Activated CD4-positive, alpha-beta T cell treated with anti-CD3 and anti-CD28 coated beads, Interleukin-2, Interleukin-6, amounts not matched to agents 100 ng/mL and 50 ng/mL, durations not matched to agents 16 hours and 8 hours (primary cell): Measurements from ENCODE around the gene RABGAP1L.
"Not testable (repeated sequence)": the region's sequence is repeated elsewhere in the genome, so short reads cannot be mapped to it uniquely, and the experiment has no call there.

Experiments
- DNase-seq: peaks from one replicate; pipeline ENCODE4 v3.0.0-alpha.2; 2020

RABGAP1L gene

DNA sequence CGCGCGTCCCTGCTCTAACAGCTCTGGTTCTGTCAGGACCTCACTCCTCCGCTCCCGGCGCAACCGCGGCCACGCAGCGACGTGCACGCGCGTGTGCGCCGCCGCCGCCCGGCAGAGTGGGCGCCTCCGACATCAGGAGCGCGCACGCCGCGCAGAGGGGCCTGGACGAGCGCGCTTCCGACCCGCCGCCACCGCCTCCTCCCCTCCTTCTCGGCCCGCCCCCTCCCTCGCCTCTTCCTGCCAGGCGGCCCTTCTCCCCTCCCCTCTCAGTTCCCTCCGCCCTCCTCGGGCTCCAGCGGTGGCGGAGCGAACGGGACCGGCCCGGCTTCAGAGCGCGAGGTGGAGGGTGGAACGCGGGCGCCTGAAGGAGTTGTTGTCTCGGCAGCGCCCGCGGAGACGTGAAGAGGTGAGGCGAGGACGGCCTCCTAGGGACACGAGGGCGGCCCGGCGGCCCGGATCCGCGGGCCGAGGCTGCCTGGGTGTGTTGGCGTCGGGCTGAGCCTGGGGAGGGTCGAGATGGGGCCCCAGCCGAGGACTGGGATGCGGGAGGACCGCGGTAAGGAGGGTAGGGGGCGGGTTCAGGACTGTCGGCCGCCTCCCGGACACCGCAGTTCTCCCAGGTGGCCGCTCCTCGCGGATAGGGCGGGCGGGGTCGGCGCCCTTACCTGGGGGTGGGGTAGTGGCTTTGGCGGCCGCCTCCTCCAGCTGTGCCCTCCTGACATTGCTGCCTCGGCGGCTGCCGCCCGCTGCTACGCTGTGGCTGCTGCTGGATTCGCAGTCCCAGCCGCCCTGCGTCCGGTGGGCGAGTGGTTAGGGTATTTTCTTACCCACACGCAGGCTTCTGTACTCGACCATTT, at the start of gene RABGAP1L:
Gene RABGAP1L, plus strand, starts transcription at position 269 of the 857 bp plus-strand sequence.
- peak; percentile 95 for DNase-seq

GRCh38 chr1:174110053-174110452, 49.3 kb upstream of the RABGAP1L start:
- DNase-seq, result no peak

GRCh38 chr1:174112489-174113162, 46.7 kb upstream of the RABGAP1L start:
- DNase-seq, result no peak

DNA sequence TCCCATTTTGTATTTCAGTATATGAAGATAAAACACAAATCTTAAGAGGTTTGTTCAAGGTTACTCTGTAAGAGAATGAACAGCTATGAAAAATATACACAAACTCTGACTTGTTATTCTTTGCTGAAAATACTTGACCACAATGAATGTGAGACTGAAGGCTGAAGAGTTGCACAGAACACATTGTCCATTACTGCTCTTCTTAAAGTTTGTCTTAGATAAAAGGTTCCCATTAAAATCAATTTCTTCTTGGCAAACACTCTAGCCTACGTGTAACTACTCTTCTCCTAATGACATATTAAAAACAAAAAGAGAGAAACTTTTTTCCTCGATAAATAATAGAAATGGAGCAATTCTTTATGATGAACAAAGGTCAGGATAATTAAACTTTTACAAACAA, 45.2 kb upstream of the RABGAP1L start:
- no peak for DNase-seq

GRCh38 chr1:174114788-174115448, 44.4 kb upstream of the RABGAP1L start:
- peak; percentile 72 for DNase-seq

DNA sequence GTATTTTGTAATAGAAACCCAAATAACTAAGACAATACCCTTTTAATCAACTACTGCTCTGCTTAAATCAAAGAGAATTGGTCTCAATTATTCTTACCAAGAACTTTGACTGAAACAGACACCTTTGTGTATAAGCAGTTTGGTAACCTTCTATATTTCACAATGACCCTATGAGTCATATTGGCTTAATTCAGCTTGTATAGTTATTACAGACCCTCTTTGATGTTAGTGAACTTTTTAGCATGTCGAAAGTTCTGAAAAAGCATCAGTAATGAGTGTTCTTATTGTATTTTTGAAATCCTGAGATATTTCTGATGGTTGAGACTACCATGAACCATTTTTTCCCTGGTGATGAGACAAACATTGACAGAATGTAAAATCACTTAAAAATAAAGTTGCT, 43.3 kb upstream of the RABGAP1L start:
- DNase-seq, result peak; percentile 60

DNA sequence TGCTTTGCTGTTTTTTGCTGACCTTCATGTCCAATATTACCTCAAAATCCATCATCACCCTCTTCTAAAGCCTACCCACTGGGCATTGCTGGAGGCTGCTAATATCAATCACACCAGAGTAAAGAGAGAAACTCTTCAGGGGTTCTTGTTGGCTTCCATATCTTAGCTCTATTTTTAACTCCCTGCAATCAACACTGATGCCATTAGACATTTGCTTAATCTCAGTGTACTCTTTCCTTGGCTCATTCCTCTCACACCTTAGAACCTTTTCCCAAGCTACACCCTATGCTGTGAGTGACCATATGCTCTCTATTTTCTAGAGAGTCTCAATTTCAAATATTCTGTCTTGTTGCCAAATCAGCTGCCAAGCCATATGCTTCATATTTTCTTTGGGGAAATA, 40.6 kb upstream of the RABGAP1L start:
- no peak for DNase-seq

GRCh38 chr1:174122318-174122717, 37.0 kb upstream of the RABGAP1L start:
- DNase-seq, result not testable (repeated sequence)

DNA sequence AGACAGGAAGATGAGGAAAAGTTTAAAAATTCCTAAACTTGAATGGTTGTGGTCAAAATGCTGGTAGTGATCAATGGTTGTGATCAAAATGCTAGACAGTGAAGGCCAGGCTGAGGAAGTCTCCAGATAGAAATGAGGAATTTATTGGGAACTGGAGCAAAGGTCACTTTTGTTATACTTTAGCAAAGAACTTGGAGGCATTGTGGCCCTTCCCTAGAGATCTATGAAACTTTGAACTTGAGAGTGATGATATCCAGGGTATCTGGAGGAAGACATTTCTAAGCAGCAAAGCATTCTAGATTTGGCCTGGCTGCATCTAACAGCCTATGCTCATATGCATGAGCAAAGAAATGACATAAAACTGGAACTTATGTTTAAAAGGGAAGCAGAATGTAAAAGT, 35.5 kb upstream of the RABGAP1L start:
- no peak for DNase-seq

DNA sequence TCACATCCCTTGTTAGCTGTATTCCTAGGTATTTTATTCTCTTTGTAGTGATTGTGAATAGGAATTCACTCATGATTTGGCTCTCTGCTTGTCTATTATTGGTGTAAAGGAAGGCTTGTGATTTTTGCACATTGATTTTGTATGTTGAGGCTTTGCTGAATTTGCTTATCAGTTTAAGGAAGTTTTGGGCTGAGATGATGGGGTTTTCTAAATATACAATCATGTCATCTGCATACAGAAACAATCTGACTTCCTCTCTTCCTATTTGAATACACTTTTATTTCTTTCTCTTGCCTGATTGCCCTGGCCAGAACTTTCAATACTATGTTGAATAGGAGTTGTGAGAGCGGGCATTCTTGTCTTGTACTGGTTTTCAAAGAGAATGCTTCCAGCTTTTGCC, 32.1 kb upstream of the RABGAP1L start:
- not testable (repeated sequence) for DNase-seq

GRCh38 chr1:174131032-174131638, 28.2 kb upstream of the RABGAP1L start:
- no peak for DNase-seq

- DNase-seq, result no peak
Measured at GRCh38 chr1:174134003-174134659, 25.2 kb upstream of the RABGAP1L start.

DNA sequence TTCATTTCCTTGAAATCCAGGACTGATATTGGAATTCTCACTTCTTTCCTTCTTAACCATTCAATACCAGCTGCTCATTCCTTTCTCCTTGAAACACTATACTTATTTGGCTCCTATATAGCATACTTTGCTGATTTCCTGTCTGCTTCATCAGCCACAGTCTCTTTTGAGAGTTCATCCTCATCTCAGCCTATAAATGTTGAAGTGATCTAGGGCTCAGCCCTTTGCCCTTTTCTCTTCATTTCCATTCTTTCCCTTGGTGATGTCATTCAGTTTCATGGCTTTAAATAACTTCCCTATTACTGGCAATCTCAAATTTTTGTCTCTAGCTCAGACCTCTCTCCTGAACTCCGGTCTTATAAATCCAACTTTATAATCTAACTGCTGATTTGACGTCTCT, 24.1 kb upstream of the RABGAP1L start:
- no peak for DNase-seq

DNA sequence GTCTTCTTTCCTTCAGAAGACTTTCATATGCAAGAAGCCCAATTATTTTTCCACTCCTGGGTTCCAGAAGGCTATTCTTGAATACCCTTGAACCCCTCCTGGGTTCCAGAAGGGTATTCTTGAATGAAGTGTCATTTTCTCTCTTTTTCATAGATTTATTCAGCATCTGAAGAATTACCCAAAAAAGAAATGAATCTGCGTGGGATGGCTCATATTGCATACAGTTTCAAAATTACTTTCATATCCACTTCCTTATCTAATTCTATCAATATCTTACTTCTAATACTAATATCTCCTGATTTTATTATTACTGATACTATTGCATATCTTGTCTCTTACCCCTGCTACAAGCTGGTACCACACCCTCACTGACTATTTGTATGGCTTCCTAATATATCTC, 22.6 kb upstream of the RABGAP1L start:
- no peak for DNase-seq

DNA sequence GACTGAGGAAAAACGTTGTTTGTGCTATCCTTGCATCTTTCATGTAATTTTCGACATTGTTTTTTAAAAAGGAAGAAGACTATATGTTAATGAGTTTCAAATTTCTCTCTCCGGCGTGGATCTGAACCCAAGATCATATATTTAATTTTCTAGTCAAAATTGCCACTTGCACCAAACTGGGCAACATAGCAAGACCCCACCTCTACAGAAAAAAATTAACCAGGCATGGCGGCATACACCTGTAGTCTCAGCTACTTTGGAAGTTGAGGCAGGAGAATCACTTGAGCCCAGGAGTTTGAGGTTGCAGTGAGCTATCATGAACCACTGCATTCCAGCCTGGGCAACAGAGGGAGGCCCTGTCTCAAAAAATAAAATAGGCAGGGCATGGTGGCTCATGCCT, 16.5 kb upstream of the RABGAP1L start:
- no peak for DNase-seq

GRCh38 chr1:174143727-174144396, 15.5 kb upstream of the RABGAP1L start:
- not testable (repeated sequence) for DNase-seq

DNA sequence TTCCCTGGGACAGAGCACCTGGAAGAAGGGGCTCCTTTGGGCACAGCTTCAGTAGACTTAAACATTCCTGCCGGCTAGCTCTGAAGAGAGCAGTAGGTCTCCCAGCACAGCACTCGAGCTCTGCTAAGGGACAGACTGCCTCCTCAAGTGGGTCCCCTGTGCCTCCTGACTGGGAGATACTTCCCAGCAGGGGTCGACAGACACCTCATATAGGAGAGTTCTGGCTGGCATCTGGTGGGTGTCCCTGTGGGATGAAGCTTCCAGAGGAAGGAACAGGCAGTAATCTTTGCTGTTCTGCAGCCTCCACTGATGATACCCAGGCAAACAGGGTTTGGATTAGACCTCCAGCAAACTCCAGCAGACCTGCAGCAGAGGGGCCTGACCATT, 14.9 kb upstream of the RABGAP1L start:
- DNase-seq, result not testable (repeated sequence)

- no peak for DNase-seq
Measured at GRCh38 chr1:174149216-174149615, 10.1 kb upstream of the RABGAP1L start.

GRCh38 chr1:174150499-174150898, 8.8 kb upstream of the RABGAP1L start:
- DNase-seq, result no peak

GRCh38 chr1:174152427-174152826, 6.9 kb upstream of the RABGAP1L start:
- no peak for DNase-seq

DNA sequence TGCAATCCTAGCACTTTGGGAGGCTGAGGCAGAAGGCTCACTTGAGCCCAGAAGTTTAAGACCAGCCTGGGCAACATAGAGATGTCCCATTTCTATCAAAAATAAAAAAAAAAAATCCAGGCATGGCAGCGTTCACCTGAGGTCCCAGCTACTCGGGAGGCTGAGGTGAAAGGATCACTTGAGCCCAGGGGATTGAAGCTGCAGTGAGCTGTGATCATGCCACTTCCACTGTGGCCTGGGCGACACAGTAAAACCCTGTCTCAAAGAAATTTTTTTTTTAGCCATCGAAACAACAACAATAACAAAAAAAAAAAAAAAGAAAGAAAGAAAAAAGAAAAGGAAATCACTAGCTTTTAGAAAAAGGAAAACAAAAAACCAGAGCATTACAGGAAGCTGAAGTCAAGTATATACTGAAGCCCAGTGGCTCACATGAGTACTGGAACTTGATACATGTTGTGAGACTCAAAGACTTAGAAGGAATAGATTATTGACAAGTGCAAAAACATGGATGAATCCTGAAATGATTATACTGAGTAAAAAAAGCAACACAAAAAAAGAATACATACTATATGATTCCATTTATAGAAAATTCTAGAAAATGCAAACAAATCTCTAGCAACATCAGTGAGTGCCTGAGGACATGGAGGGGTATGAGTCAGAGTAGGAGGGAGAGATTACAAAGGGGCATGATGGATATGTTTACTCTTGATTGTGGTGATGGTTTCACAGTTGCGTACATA, 6.1 kb upstream of the RABGAP1L start:
- peak; percentile 81 for DNase-seq

GRCh38 chr1:174153825-174154107, 5.6 kb upstream of the RABGAP1L start:
- no peak for DNase-seq
